Osteoblast (primary cell): ENCODE measurements around the gene FRMD3. TPM values are rescaled to one million over a fixed set of nuclear protein-coding genes. Genes with fewer than 3 reads are reported as not detected.

Source experiments
- DNase-seq: peaks from one replicate; pipeline ENCODE4 v3.0.0; 2011; ENCODE audit warnings: low spot score, mixed read lengths; ENCODE audit not compliant: insufficient read length; ENCODE audit errors: missing footprints
- H2AFZ ChIP-seq: 2 replicates; pipeline ENCODE4 v1.6.0; 2011; ENCODE audit warnings: mild to moderate bottlenecking, low read length
- H3K27ac ChIP-seq: 2 replicates; pipeline ENCODE4 v1.5.1; 2011; ENCODE audit warnings: mild to moderate bottlenecking, low read depth, low read length, moderate library complexity
- H3K27me3 ChIP-seq: 2 replicates; pipeline ENCODE4 v1.6.0; 2012; ENCODE audit warnings: mild to moderate bottlenecking, control low read depth, inconsistent platforms, low read length, moderate library complexity; ENCODE audit not compliant: insufficient read depth
- H3K36me3 ChIP-seq: 2 replicates; pipeline ENCODE4 v1.5.1; 2011; ENCODE audit warnings: mild to moderate bottlenecking, low read length, control low read depth, moderate library complexity; ENCODE audit not compliant: insufficient read depth
- H3K4me1 ChIP-seq: 2 replicates; pipeline ENCODE4 v1.5.1; 2011; ENCODE audit warnings: mild to moderate bottlenecking, low read length, control low read depth, moderate library complexity; ENCODE audit not compliant: insufficient read depth
- H3K4me2 ChIP-seq: 2 replicates; pipeline ENCODE4 v1.6.0; 2011; ENCODE audit warnings: mild to moderate bottlenecking, low read length; ENCODE audit not compliant: insufficient read depth
- H3K4me3 ChIP-seq: fragments of 200-600 bp; sonication (generic); 3 replicates; pipeline ENCODE4 v1.5.1; 2012; ENCODE audit warnings: mild to moderate bottlenecking, low read length, inconsistent platforms; ENCODE audit not compliant: insufficient read depth
- H3K79me2 ChIP-seq: 2 replicates; pipeline ENCODE4 v1.6.0; 2012; ENCODE audit warnings: mild to moderate bottlenecking, low read length, control low read depth, inconsistent platforms; ENCODE audit not compliant: insufficient read depth
- H3K9me3 ChIP-seq: 2 replicates; pipeline ENCODE4 v1.5.1; 2011; ENCODE audit warnings: low read depth, low read length, control low read depth
- H4K20me1 ChIP-seq: 2 replicates; pipeline ENCODE4 v1.6.0; 2012; ENCODE audit warnings: mild to moderate bottlenecking, low read length, control low read depth; ENCODE audit not compliant: insufficient read depth
- total RNA-seq: library from RNA; depleted of rRNA; stranded (reverse); fragments of >200 nt; gene quantifications from 2 replicates; pipeline ENCODE4 v1.2.3, GENCODE V29; 2012
- TF ChIP-seq, protein P1 (sequence below): IDR thresholded peaks from 2 replicates; pipeline ENCODE4 v1.5.1; 2011; ENCODE audit warnings: mild to moderate bottlenecking, low read depth, low read length, moderate library complexity; ENCODE audit errors: extremely low read depth

Gene FRMD3
- total RNA-seq, 1 donor, result 0.36 TPM

DNA sequence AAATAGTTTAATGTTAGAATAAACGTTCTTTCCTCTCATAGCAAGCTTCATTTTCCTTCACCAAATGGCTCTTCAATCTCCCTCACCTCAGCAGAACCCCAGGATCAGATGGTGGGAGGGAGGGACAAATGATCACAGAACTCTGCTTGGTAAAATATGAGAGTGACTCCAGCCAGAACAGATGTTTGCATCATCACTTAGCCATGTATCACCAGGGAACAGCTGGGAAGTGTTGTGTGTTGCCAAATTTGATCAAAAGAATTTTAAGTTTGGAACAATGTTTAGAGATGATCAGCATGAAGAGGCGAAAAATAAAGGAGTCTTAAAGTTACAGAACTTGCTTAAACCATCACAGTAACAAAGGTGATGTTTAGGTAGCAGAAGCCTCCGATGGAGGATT lies 115.7 kb downstream of the FRMD3 start:
- TF ChIP-seq, protein P1, sequence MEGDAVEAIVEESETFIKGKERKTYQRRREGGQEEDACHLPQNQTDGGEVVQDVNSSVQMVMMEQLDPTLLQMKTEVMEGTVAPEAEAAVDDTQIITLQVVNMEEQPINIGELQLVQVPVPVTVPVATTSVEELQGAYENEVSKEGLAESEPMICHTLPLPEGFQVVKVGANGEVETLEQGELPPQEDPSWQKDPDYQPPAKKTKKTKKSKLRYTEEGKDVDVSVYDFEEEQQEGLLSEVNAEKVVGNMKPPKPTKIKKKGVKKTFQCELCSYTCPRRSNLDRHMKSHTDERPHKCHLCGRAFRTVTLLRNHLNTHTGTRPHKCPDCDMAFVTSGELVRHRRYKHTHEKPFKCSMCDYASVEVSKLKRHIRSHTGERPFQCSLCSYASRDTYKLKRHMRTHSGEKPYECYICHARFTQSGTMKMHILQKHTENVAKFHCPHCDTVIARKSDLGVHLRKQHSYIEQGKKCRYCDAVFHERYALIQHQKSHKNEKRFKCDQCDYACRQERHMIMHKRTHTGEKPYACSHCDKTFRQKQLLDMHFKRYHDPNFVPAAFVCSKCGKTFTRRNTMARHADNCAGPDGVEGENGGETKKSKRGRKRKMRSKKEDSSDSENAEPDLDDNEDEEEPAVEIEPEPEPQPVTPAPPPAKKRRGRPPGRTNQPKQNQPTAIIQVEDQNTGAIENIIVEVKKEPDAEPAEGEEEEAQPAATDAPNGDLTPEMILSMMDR, result no peak
- no peaks in the 10 kb centered on the region for H3K4me1 ChIP-seq
- no peaks in the 10 kb centered on the region for H3K36me3 ChIP-seq
- no peaks in the 10 kb centered on the region for H3K9me3 ChIP-seq
- H3K79me2 ChIP-seq, result no peaks in the 10 kb centered on the region
- no peaks in the 10 kb centered on the region for H4K20me1 ChIP-seq
- no peak for DNase-seq
- H2AFZ ChIP-seq, result no peak overlapping the region
- H3K27me3 ChIP-seq, result no peaks in the 10 kb centered on the region
- H3K4me2 ChIP-seq, result no peak overlapping the region
- H3K27ac ChIP-seq, result no peak overlapping the region
- H3K4me3 ChIP-seq, result no peak overlapping the region

DNA sequence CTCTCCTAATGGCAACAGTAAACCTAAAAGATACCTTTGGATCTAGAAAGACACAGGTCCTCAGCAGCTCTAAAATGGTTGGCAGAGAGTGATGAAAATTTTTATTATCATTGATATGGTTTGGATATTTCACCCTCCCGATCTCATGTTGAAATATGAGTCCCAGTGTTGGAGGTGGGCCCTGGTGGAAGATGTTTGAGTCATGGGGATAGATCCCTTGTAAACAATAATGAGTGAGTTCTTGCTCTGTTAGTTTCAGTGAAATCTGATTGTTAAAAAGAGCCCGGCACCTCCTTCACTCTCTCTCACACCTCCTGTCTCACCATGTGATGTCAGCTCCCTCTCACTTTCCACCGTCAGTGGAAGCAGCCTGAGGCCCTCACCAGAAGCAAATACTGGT lies 117.7 kb downstream of the FRMD3 start:
- H3K4me1 ChIP-seq, result no peaks in the 10 kb centered on the region
- H3K79me2 ChIP-seq, result no peaks in the 10 kb centered on the region
- TF ChIP-seq, protein P1, result no peak
- H2AFZ ChIP-seq, result no peak overlapping the region
- no peaks in the 10 kb centered on the region for H4K20me1 ChIP-seq
- H3K27ac ChIP-seq, result no peak overlapping the region
- no peak overlapping the region for H3K4me3 ChIP-seq
- no peak for DNase-seq
- no peak overlapping the region for H3K4me2 ChIP-seq
- H3K36me3 ChIP-seq, result no peaks in the 10 kb centered on the region
- no peaks in the 10 kb centered on the region for H3K27me3 ChIP-seq
- H3K9me3 ChIP-seq, result no peaks in the 10 kb centered on the region

DNA sequence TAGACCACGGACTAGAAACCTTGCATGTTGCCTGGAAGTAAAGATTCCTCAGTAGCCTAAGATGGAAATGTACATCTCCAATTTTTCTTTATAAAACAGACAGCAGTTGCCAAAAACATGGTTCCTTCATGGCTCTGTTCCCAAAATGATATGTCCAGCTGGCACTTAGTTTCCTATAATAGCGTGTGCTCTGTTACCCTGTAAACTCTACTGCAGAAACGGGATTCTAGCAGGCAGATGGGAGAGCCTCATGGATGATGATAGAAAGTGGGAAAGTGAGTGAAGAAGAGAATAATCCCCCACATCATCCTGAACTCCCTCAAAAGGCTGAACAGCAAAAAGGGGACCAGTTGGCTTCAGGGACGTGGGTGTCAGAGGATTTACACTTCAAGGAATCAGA lies 118.2 kb downstream of the FRMD3 start:
- no peak overlapping the region for H3K4me3 ChIP-seq
- no peaks in the 10 kb centered on the region for H3K9me3 ChIP-seq
- H3K4me1 ChIP-seq, result no peaks in the 10 kb centered on the region
- no peak overlapping the region for H3K27ac ChIP-seq
- no peak overlapping the region for H3K4me2 ChIP-seq
- H3K27me3 ChIP-seq, result no peaks in the 10 kb centered on the region
- TF ChIP-seq, protein P1, result no peak
- H3K36me3 ChIP-seq, result no peaks in the 10 kb centered on the region
- DNase-seq, result no peak
- H4K20me1 ChIP-seq, result no peaks in the 10 kb centered on the region
- H3K79me2 ChIP-seq, result no peaks in the 10 kb centered on the region
- H2AFZ ChIP-seq, result no peak overlapping the region

DNA sequence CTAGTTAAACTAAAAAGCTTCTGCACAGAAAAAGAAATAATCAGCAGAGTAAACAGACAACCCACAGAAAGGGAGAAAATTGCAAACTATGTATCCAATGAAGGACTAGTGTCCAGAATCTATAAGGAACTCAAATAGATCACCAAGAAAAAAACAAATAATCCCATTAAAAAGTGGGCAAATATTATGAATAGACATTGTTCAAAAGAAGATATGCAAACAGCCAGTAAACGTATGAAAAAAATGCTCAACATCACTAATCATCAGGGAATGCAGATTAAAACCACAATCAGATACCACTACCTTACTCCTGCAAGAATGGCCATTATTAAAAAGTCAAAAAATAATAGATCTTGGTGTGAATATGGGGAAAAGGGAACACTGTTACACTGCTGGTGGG lies 119.9 kb downstream of the FRMD3 start:
- no peak for DNase-seq
- Histone ChIP-seq H3K79me2 (no peaks in the 10 kb centered on the region), H3K4me3 (no peak overlapping the region), H2AFZ (no peak overlapping the region), H3K4me1 (no peaks in the 10 kb centered on the region), H3K9me3 (no peaks in the 10 kb centered on the region), H3K27ac (no peak overlapping the region), H3K36me3 (no peaks in the 10 kb centered on the region), H4K20me1 (no peaks in the 10 kb centered on the region), H3K27me3 (no peaks in the 10 kb centered on the region), H3K4me2 (no peak overlapping the region)
- TF ChIP-seq, protein P1, result no peak
